ENCODE data around the gene ADAMTS8. TPM values are rescaled to one million over a fixed set of nuclear protein-coding genes. Genes with fewer than 3 reads are reported as not detected.
A peak's percentile ranks its signal among the peaks of the same experiment; 100 is the strongest.

ADAMTS8 gene
- total RNA-seq, 4 donors from 2014 or later, result 0.85 to 1.7 TPM; not detected in 2

- Histone ChIP-seq H3K4me1 (peaks cover 0 to 7% (median 6%) of the 10 kb centered on the region in 4 donors), H3K4me3 (peak overlapping the region in 1 of 4 donors; percentile 49), H3K27me3 (peaks cover 0 to 16% of the 10 kb centered on the region in 2 donors), H3K9me3 (no peaks in the 10 kb centered on the region), H3K27ac (no peak overlapping the region), H3K36me3 (no peaks in the 10 kb centered on the region)
- no peak for DNase-seq
- no peak for TF ChIP-seq POLR2A (IDR thresholded peaks at IDR 0.05)
- no peak for TF ChIP-seq CTCF (IDR thresholded peaks at IDR 0.05)
Observed at GRCh38 chr11:130426223-130426836, 2.1 kb downstream of the ADAMTS8 start.

GRCh38 chr11:130425156-130425555 lies 3.3 kb downstream of the ADAMTS8 start:
- Histone ChIP-seq H3K4me1 (peaks cover 0 to 15% (median 6%) of the 10 kb centered on the region in 4 donors), H3K9me3 (no peaks in the 10 kb centered on the region), H3K27ac (no peak overlapping the region), H3K27me3 (peaks cover 0 to 16% of the 10 kb centered on the region in 2 donors), H3K4me3 (no peak overlapping the region), H3K36me3 (no peaks in the 10 kb centered on the region)
- no peak for DNase-seq
- TF ChIP-seq POLR2A (IDR thresholded peaks at IDR 0.05) (no peak), CTCF (IDR thresholded peaks at IDR 0.05) (no peak)

- DNase-seq, result no peak
- no peaks in the 10 kb centered on the region for H3K36me3 ChIP-seq
- no peak overlapping the region for H3K4me3 ChIP-seq
- peaks cover 0 to 16% of the 10 kb centered on the region in 2 donors for H3K27me3 ChIP-seq
- H3K4me1 ChIP-seq, result peaks cover 0 to 15% (median 6%) of the 10 kb centered on the region in 4 donors
- H3K9me3 ChIP-seq, result no peaks in the 10 kb centered on the region
- H3K27ac ChIP-seq, result no peak overlapping the region
- TF ChIP-seq POLR2A (IDR thresholded peaks at IDR 0.05) (no peak), CTCF (IDR thresholded peaks at IDR 0.05) (no peak)
Observed at GRCh38 chr11:130424613-130425140, 3.7 kb downstream of the ADAMTS8 start.

GRCh38 chr11:130423541-130424142 lies 4.8 kb downstream of the ADAMTS8 start:
- Histone ChIP-seq H3K4me1 (peaks cover 0 to 15% (median 6%) of the 10 kb centered on the region in 4 donors), H3K4me3 (no peak overlapping the region), H3K9me3 (no peaks in the 10 kb centered on the region), H3K36me3 (no peaks in the 10 kb centered on the region), H3K27me3 (peaks cover 0 to 16% of the 10 kb centered on the region in 2 donors), H3K27ac (no peak overlapping the region)
- TF ChIP-seq POLR2A (IDR thresholded peaks at IDR 0.05) (no peak), CTCF (IDR thresholded peaks at IDR 0.05) (no peak)
- DNase-seq, result no peak

GRCh38 chr11:130422251-130422995 lies 6.0 kb downstream of the ADAMTS8 start:
- Histone ChIP-seq H3K4me1 (peaks cover 0 to 7% (median 0%) of the 10 kb centered on the region in 4 donors), H3K27ac (no peak overlapping the region), H3K9me3 (no peaks in the 10 kb centered on the region), H3K27me3 (peaks cover 0 to 10% of the 10 kb centered on the region in 2 donors), H3K36me3 (no peaks in the 10 kb centered on the region), H3K4me3 (no peak overlapping the region)
- no peak for TF ChIP-seq CTCF (IDR thresholded peaks at IDR 0.05)
- TF ChIP-seq POLR2A (IDR thresholded peaks at IDR 0.05), result no peak
- no peak for DNase-seq
